ENCODE measurements around the gene TXNRD3. TPM values are rescaled to one million over a fixed set of nuclear protein-coding genes. Genes with fewer than 3 reads are reported as not detected.

Gene TXNRD3
- total RNA-seq, 6 experiments from 2014 or later, result 6.8 to 8.4 (median 7.4) TPM

GRCh38 chr3:126617571-126617970, 37.4 kb downstream of the TXNRD3 start:
- peaks cover 70% of the 10 kb centered on the region for H3K4me1 Mint-ChIP-seq (ENCODE audit: low read depth)
- H3K4me3 Mint-ChIP-seq, result 0 out of 2 replicates have a peak overlapping the region, but pooled peaks have one; percentile 26
- H3K27me3 Mint-ChIP-seq (ENCODE audit: insufficient read depth), result no peaks in the 10 kb centered on the region; the same call in 1 of the 2 replicates
- H3K36me3 Mint-ChIP-seq (ENCODE audit: low read depth), result peaks cover 27% of the 10 kb centered on the region
- H3K27ac Mint-ChIP-seq, result no peak overlapping the region; the same call in 1 of the 2 replicates
- TF ChIP-seq CTCF (IDR thresholded peaks at IDR 0.05), result no peak
- H3K9me3 Mint-ChIP-seq, result peaks cover 11% of the 10 kb centered on the region
- DNase-seq, result no peak

GRCh38 chr3:126616931-126617330, 38.0 kb downstream of the TXNRD3 start:
- Mint-ChIP-seq H3K9me3 (peaks cover 11% of the 10 kb centered on the region), H3K27ac (no peak overlapping the region), H3K4me3 (peak overlapping the region; percentile 23; the same call in 1 of the 2 replicates), H3K4me1 (ENCODE audit: low read depth) (peaks cover 64% of the 10 kb centered on the region), H3K27me3 (ENCODE audit: insufficient read depth) (no peaks in the 10 kb centered on the region; the same call in 1 of the 2 replicates), H3K36me3 (ENCODE audit: low read depth) (peaks cover 27% of the 10 kb centered on the region)
- no peak for TF ChIP-seq CTCF (IDR thresholded peaks at IDR 0.05)
- DNase-seq, result no peak

GRCh38 chr3:126613479-126614188, 41.3 kb downstream of the TXNRD3 start:
- no peak overlapping the region for H3K4me3 Mint-ChIP-seq
- H3K36me3 Mint-ChIP-seq (ENCODE audit: low read depth), result peaks cover 42% of the 10 kb centered on the region
- H3K4me1 Mint-ChIP-seq (ENCODE audit: low read depth), result peaks cover 31% of the 10 kb centered on the region
- H3K27me3 Mint-ChIP-seq (ENCODE audit: insufficient read depth), result no peaks in the 10 kb centered on the region; the same call in 1 of the 2 replicates
- peak; percentile 32 for DNase-seq
- peaks cover 11% of the 10 kb centered on the region for H3K9me3 Mint-ChIP-seq
- no peak overlapping the region; the same call in 1 of the 2 replicates for H3K27ac Mint-ChIP-seq
- TF ChIP-seq CTCF (IDR thresholded peaks at IDR 0.05), result no peak

- Mint-ChIP-seq H3K4me1 (ENCODE audit: low read depth) (peaks cover 23% of the 10 kb centered on the region), H3K27ac (no peak overlapping the region), H3K4me3 (no peak overlapping the region), H3K27me3 (ENCODE audit: insufficient read depth) (no peaks in the 10 kb centered on the region; the same call in 1 of the 2 replicates), H3K9me3 (peaks cover 9% of the 10 kb centered on the region), H3K36me3 (ENCODE audit: low read depth) (peaks cover 40% of the 10 kb centered on the region)
- no peak for DNase-seq
- no peak for TF ChIP-seq CTCF (IDR thresholded peaks at IDR 0.05)
Measured at GRCh38 chr3:126612479-126613205, 42.3 kb downstream of the TXNRD3 start.

- TF ChIP-seq CTCF (IDR thresholded peaks at IDR 0.05), result no peak
- Mint-ChIP-seq H3K27me3 (ENCODE audit: insufficient read depth) (no peaks in the 10 kb centered on the region; the same call in 1 of the 2 replicates), H3K27ac (no peak overlapping the region), H3K9me3 (no peaks in the 10 kb centered on the region), H3K4me1 (ENCODE audit: low read depth) (peaks cover 23% of the 10 kb centered on the region), H3K4me3 (no peak overlapping the region), H3K36me3 (ENCODE audit: low read depth) (peaks cover 29% of the 10 kb centered on the region)
- DNase-seq, result no peak
Measured at GRCh38 chr3:126609909-126610308, 45.0 kb downstream of the TXNRD3 start.
